HepG2 (cell line): ENCODE data around the gene G6PC2. TPM values are rescaled to one million over a fixed set of nuclear protein-coding genes. Genes with fewer than 3 reads are reported as not detected.

Source experiments
- ATAC-seq: fragments of 200-7000 bp; cut with Tn5 transposase; 3 replicates; pipeline ENCODE4 v1.9.1; 2020; ENCODE audit warnings: mild to moderate bottlenecking, moderate library complexity
- BruUV-seq: library from RNA; stranded (reverse); fragments of 400-500 nt; replicated peaks from 2 replicates; lab custom pipeline; 2021; lab: Mats Ljungman, UMichigan
- CTCF ChIA-PET: fragments of 300-600 bp; formaldehyde crosslinking; extraction: SDS; loops from one replicate; lab custom pipeline; 2021; ENCODE audit warnings: low total read pairs, inconsistent platforms, low intra/inter-chr PET ratio; lab: Yijun Ruan, JAX
- POLR2A ChIA-PET: fragments of 350-600 bp; sonication (Branson Sonifier 250); formaldehyde crosslinking; loops from one replicate; lab custom pipeline; 2020; ENCODE audit warnings: antibody characterized with exemption, inconsistent platforms; lab: Yijun Ruan, JAX
- DNase-seq: peaks from one replicate; pipeline ENCODE4 v3.0.0-alpha.2; 2015; ENCODE audit warnings: low spot score
- FAIRE-seq: peaks from 3 replicates; lab custom pipeline; 2011; peaks lifted over from hg19 to GRCh38; lab: Jason Lieb, UNC
- H2AFZ ChIP-seq: one replicate; pipeline ENCODE4 v1.6.1; 2011; ENCODE audit warnings: low read length, inconsistent platforms
- H3K27ac ChIP-seq: fragments of 300-600 bp; 3 replicates; pipeline ENCODE4 v1.8.0; 2011; ENCODE audit warnings: mixed run types, mild to moderate bottlenecking, mixed read lengths, low read length, inconsistent platforms; ENCODE audit not compliant: insufficient read depth; ENCODE audit errors: extremely low read length
- H3K27me3 ChIP-seq, 2 experiments: fragments of 200-600 bp in 1 of 2; 2 replicates in 1 of 2; 3 replicates in 1 of 2; pipeline versions ENCODE4 v1.6.0 to v1.8.0; 2011; ENCODE audit warnings: low read length in 2 of 2, mild to moderate bottlenecking in 2 of 2, moderate library complexity in 2 of 2, inconsistent platforms in 1 of 2; ENCODE audit not compliant: insufficient read depth in 2 of 2, control insufficient read depth in 1 of 2
- H3K36me3 ChIP-seq, 2 experiments: fragments of 200-600 bp in 1 of 2; replicated peaks in 1 of 2; 2 replicates in 1 of 2; 3 replicates in 1 of 2; pipeline versions ENCODE4 v1.5.1 to v1.8.0; 2011; ENCODE audit warnings: low read length in 2 of 2, inconsistent platforms in 1 of 2; ENCODE audit not compliant: insufficient read depth in 2 of 2, control insufficient read depth in 1 of 2
- H3K4me1 ChIP-seq: 2 replicates; pipeline ENCODE4 v1.5.1; 2012; ENCODE audit warnings: low read length, inconsistent platforms; ENCODE audit not compliant: insufficient read depth
- H3K4me2 ChIP-seq: 2 replicates; pipeline ENCODE4 v1.6.0; 2011; ENCODE audit warnings: low read depth, low read length, inconsistent platforms
- H3K4me3 ChIP-seq, 3 experiments: fragments of 200-600 bp in 1 of 3; sonication (generic), shearing (Covaris generic) in 1 of 3; replicated peaks in 1 of 3; 2 replicates each; pipeline ENCODE4 v1.5.1; 2011 to 2016; ENCODE audit warnings: low read length in 3 of 3, inconsistent platforms in 2 of 3, low read depth in 2 of 3, mild to moderate bottlenecking in 2 of 3, control low read depth in 1 of 3, mixed read lengths in 1 of 3; ENCODE audit not compliant: insufficient read depth in 1 of 3
- H3K79me2 ChIP-seq: one replicate; pipeline ENCODE4 v1.6.1; 2011; ENCODE audit warnings: low read length, inconsistent platforms; ENCODE audit not compliant: insufficient read depth
- H3K9ac ChIP-seq: 2 replicates; pipeline ENCODE4 v1.6.0; 2011; ENCODE audit warnings: mild to moderate bottlenecking, low read depth, low read length, inconsistent platforms; ENCODE audit not compliant: insufficient read depth
- H3K9me3 ChIP-seq: 2 replicates; pipeline ENCODE4 v1.5.1; 2012; ENCODE audit warnings: mild to moderate bottlenecking, low read length
- H4K20me1 ChIP-seq: 2 replicates; pipeline ENCODE4 v1.6.0; 2011; ENCODE audit warnings: inconsistent platforms, mild to moderate bottlenecking, low read length, moderate library complexity; ENCODE audit not compliant: insufficient read depth
- FOXP1 ChIP-seq, 2 experiments: fragments of 450-650 bp in 1 of 2; IDR thresholded peaks; 2 replicates each; pipeline ENCODE4 v1.6.1; 2017 to 2018; ENCODE audit warnings: antibody characterized with exemption in 1 of 2
- IKZF5 ChIP-seq: IDR thresholded peaks from 2 replicates; pipeline ENCODE4 v1.6.1; 2018; ENCODE audit warnings: missing genetic modification reagents, mild to moderate bottlenecking, missing compliant biosample characterization
- MAFF ChIP-seq: IDR thresholded peaks from 2 replicates; pipeline ENCODE4 v1.6.1; 2011; ENCODE audit warnings: low read depth, low read length, improper control_type of control experiment
- MAFK ChIP-seq, 2 experiments: IDR thresholded peaks in 1 of 2; conservative IDR thresholded peaks in 1 of 2; 2 replicates each; pipeline ENCODE4 v1.6.1; 2011; ENCODE audit warnings: improper control_type of control experiment in 2 of 2, low read length in 2 of 2
- PHF21A ChIP-seq: sonication (generic); formaldehyde crosslinking; IDR thresholded peaks from 2 replicates; pipeline ENCODE4 v1.5.0; 2020; ENCODE audit warnings: mild to moderate bottlenecking, missing genetic modification reagents
- TOPORS ChIP-seq: sonication (generic); formaldehyde crosslinking; IDR thresholded peaks from 2 replicates; pipeline ENCODE4 v1.8.0; 2023; ENCODE audit warnings: mild to moderate bottlenecking, missing genetic modification reagents
- ZFP36 ChIP-seq: fragments of 150-350 bp; IDR thresholded peaks from 2 replicates; pipeline ENCODE4 v1.6.1; 2018; ENCODE audit warnings: borderline replicate concordance, low read length, low read depth; ENCODE audit not compliant: partially characterized antibody
- WGBS: methylation state at CpG from one replicate; pipeline ENCODE4 v1.1.6; 2017; ENCODE audit warnings: low lambda C conversion rate; 5-methylcytosine and 5-hydroxymethylcytosine counted together
- in situ Hi-C: cut with HindIII; loops from 2 replicates; pipeline ENCODE4 v1.10.0; 2017; ENCODE audit warnings: low pct_unique_long_range_greater_than_20kb; ENCODE audit not compliant: extremely low pct_ligation_motif_present
- intact Hi-C: fragments of 100-400 bp; cut with micrococcal nuclease; formaldehyde crosslinking; loops from one replicate; pipeline ENCODE4 v1.10.0; 2022; ENCODE audit not compliant: unreplicated experiment
- polyA plus RNA-seq, 8 experiments: library from polyadenylated mRNA; depleted of rRNA in 3 of 8; stranded (reverse) in 7 of 8; unstranded in 1 of 8; fragments of >200 nt; fragmentation: Illumina TruSeq in 4 of 8; extraction: Trizol in 4 of 8; gene quantifications; 2 replicates each; pipeline versions ENCODE4 v1.2.1 to v1.2.3, GENCODE V29; 2011 to 2016; ENCODE audit warnings: low read depth in 4 of 8, missing spikeins in 1 of 8, mixed read lengths in 1 of 8; ENCODE audit not compliant: insufficient read depth in 1 of 8
- total RNA-seq, 5 experiments: library from RNA; depleted of rRNA; stranded (reverse); fragments of >200 nt; fragmentation: Illumina TruSeq; extraction: Trizol; gene quantifications; 2 replicates each; pipeline ENCODE4 v1.2.3, GENCODE V29; 2016; ENCODE audit warnings: low read depth in 1 of 5

The G6PC2 gene
- total and polyA plus RNA-seq, 2 of the 13 experiments (the other 11 are each of a cell fraction or from before 2014, with no cell fraction given) = not detected

- FAIRE-seq (no peak), DNase-seq (no peak)
Observed at GRCh38 chr2:168892327-168892726, 8.8 kb upstream of the G6PC2 start.

GRCh38 chr2:168894101-168894500, 7.0 kb upstream of the G6PC2 start:
- in situ Hi-C loops = no loop called here
- Histone ChIP-seq H3K4me1 (peaks cover 7% of the 10 kb centered on the region), H3K27ac (no peak overlapping the region), H3K9me3 (no peaks in the 10 kb centered on the region), H3K9ac (no peak overlapping the region), H3K4me2 (no peak overlapping the region), H3K27me3 (peaks cover 0 to 5% of the 10 kb centered on the region in 2 experiments; a peak in 2 of 5 replicates), H3K4me3 (no peak overlapping the region), H2AFZ (no peak overlapping the region), H4K20me1 (no peaks in the 10 kb centered on the region), H3K36me3 (no peaks in the 10 kb centered on the region), H3K79me2 (peaks cover 9% of the 10 kb centered on the region)
- FAIRE-seq (no peak), ATAC-seq (no peak), DNase-seq (no peak)
- intact Hi-C loops = no loop called here
- no peak for TF ChIP-seq FOXP1 (IDR thresholded peaks at IDR 0.05)
- no peak for TF ChIP-seq FOXP1 (CRISPR knock-in tag; IDR thresholded peaks at IDR 0.05)
- no peak for TF ChIP-seq PHF21A (CRISPR knock-in tag)
- no peak for TF ChIP-seq ZFP36
- no peak for TF ChIP-seq TOPORS (CRISPR knock-in tag)
- no TSS peak for BruUV-seq
- CTCF ChIA-PET = no interaction called here
- POLR2A ChIA-PET = no interaction called here
- WGBS = 4% methylated on average over 1 of the region's 1 CpG

More at GRCh38 chr2:168892327-168892726, 8.8 kb upstream of the G6PC2 start:
- Histone ChIP-seq H3K9ac (no peak overlapping the region), H3K36me3 (peaks cover 0 to 6% of the 10 kb centered on the region in 2 experiments; a peak in 4 of 5 replicates), H4K20me1 (no peaks in the 10 kb centered on the region), H3K4me2 (no peak overlapping the region), H3K4me3 (no peak overlapping the region), H3K27ac (no peak overlapping the region), H3K4me1 (peaks cover 18% of the 10 kb centered on the region), H2AFZ (no peak overlapping the region), H3K79me2 (peaks cover 10% of the 10 kb centered on the region), H3K9me3 (no peaks in the 10 kb centered on the region), H3K27me3 (peaks cover 0 to 5% of the 10 kb centered on the region in 2 experiments; a peak in 2 of 5 replicates)
- CTCF ChIA-PET = no interaction called here
- WGBS = 11% methylated on average over 3 of the region's 3 CpGs
- in situ Hi-C loops = no loop called here
- TF ChIP-seq MAFK (conservative IDR thresholded peaks at IDR 0.05 in 1 of 2, IDR thresholded peaks at IDR 0.05 in 1 of 2; ENCODE audit: low read length in 2 of 2) (peak; percentile 71 to 79; a peak in 3 of 4 replicates), MAFF (peak; percentile 67), IKZF5 (CRISPR knock-in tag) (no peak)
- no peak for ATAC-seq
- BruUV-seq = no TSS peak
- intact Hi-C loops = no loop called here
- POLR2A ChIA-PET = no interaction called here
